Astrocyte (in vitro differentiated cells and primary cell): Measurements from ENCODE around the gene RNF175. TPM values are rescaled to one million over a fixed set of nuclear protein-coding genes. Genes with fewer than 3 reads are reported as not detected.

Experiments
- DNase-seq: peaks from one replicate; pipeline ENCODE4 v3.0.0-alpha.2; 2010; ENCODE audit warnings: low read depth
- FAIRE-seq: peaks from 2 replicates; lab custom pipeline; 2011; peaks lifted over from hg19 to GRCh38; lab: Jason Lieb, UNC
- H2AFZ ChIP-seq: 2 replicates; pipeline ENCODE4 v1.6.0; 2012; ENCODE audit warnings: low read depth, low read length, inconsistent platforms
- H3K27ac ChIP-seq: 2 replicates; pipeline ENCODE4 v1.5.1; 2011; ENCODE audit warnings: low read depth, low read length, inconsistent platforms
- H3K27me3 ChIP-seq: 2 replicates; pipeline ENCODE4 v1.6.0; 2011; ENCODE audit warnings: low read length, inconsistent platforms; ENCODE audit not compliant: insufficient read depth
- H3K36me3 ChIP-seq: 2 replicates; pipeline ENCODE4 v1.5.1; 2011; ENCODE audit warnings: low read length, inconsistent platforms; ENCODE audit not compliant: insufficient read depth
- H3K4me1 ChIP-seq: 2 replicates; pipeline ENCODE4 v1.5.1; 2011; ENCODE audit warnings: low read length, inconsistent platforms; ENCODE audit not compliant: insufficient read depth
- H3K4me2 ChIP-seq: 2 replicates; pipeline ENCODE4 v1.6.0; 2012; ENCODE audit warnings: low read length, inconsistent platforms
- H3K4me3 ChIP-seq: 2 replicates; pipeline ENCODE4 v1.5.1; 2011; ENCODE audit warnings: low read depth, mild to moderate bottlenecking, low read length, inconsistent platforms; ENCODE audit not compliant: insufficient read depth
- H3K79me2 ChIP-seq: 2 replicates; pipeline ENCODE4 v1.6.0; 2012; ENCODE audit warnings: mild to moderate bottlenecking, low read length, inconsistent platforms; ENCODE audit not compliant: insufficient read depth
- H3K9ac ChIP-seq: 2 replicates; pipeline ENCODE4 v1.6.0; 2012; ENCODE audit warnings: mild to moderate bottlenecking, low read length, inconsistent platforms
- H3K9me3 ChIP-seq: 2 replicates; pipeline ENCODE4 v1.5.1; 2012; ENCODE audit warnings: low read depth, mild to moderate bottlenecking, low read length, inconsistent platforms; ENCODE audit not compliant: insufficient read depth
- H4K20me1 ChIP-seq: 2 replicates; pipeline ENCODE4 v1.6.0; 2012; ENCODE audit warnings: low read length, inconsistent platforms; ENCODE audit not compliant: insufficient read depth
- H3K27ac Mint-ChIP-seq: one replicate; pipeline ENCODE4 v1.8.0; 2021; ENCODE audit warnings: mild to moderate bottlenecking, mixed read lengths; ENCODE audit not compliant: unreplicated experiment
- H3K27me3 Mint-ChIP-seq: one replicate; pipeline ENCODE4 v1.8.0; 2021; ENCODE audit warnings: low read depth, mixed read lengths; ENCODE audit not compliant: unreplicated experiment
- H3K36me3 Mint-ChIP-seq: one replicate; pipeline ENCODE4 v1.8.0; 2021; ENCODE audit warnings: low read depth, mixed read lengths; ENCODE audit not compliant: unreplicated experiment
- H3K4me1 Mint-ChIP-seq: one replicate; pipeline ENCODE4 v1.8.0; 2021; ENCODE audit warnings: low read depth, mixed read lengths; ENCODE audit not compliant: unreplicated experiment
- H3K4me3 Mint-ChIP-seq: one replicate; pipeline ENCODE4 v1.8.0; 2021; ENCODE audit warnings: mild to moderate bottlenecking, moderate library complexity, mixed read lengths; ENCODE audit not compliant: unreplicated experiment
- H3K9me3 Mint-ChIP-seq: one replicate; pipeline ENCODE4 v1.8.0; 2021; ENCODE audit warnings: mild to moderate bottlenecking, mixed read lengths; ENCODE audit not compliant: unreplicated experiment
- EZH2 ChIP-seq: IDR thresholded peaks from 2 replicates; pipeline ENCODE4 v1.6.1; 2012; ENCODE audit warnings: mild to moderate bottlenecking, low read length, inconsistent platforms; ENCODE audit not compliant: insufficient read depth
- total RNA-seq: library from RNA; stranded (reverse); gene quantifications from 2 replicates; pipeline ENCODE4 v1.2.1, GENCODE V29; 2021
- TF ChIP-seq, protein P1 (sequence below): IDR thresholded peaks from 2 replicates; pipeline ENCODE4 v1.5.1; 2011; ENCODE audit warnings: low read depth, mild to moderate bottlenecking, inconsistent platforms, low read length, moderate library complexity; ENCODE audit not compliant: insufficient read depth

RNF175 gene
- total RNA-seq, 1 donor from 2014 or later = 1.0 TPM

DNA sequence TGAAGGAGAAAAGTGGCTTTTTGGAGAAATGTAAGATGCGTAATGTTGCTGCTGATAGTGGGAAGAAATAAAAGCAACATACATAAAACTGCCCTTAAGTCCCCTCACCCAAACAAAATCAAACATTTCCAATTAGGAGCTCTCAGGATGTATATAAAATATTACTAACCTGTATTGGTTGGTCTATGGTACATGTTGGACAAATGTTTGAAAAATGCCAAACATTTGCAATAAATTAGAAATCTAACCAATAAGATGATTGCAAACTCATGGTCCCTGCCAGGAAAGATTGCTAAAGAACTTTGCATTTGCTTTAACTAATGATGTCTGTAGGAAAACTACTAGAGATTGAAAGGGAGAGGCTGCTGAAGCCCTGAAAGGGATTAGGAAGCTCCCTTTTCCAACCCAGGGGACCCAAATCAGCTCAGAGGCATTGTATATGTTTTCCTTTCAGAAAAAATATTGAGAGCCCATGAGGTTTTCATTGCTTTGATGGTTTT is 27.3 kb upstream of the RNF175 start:
- H3K27me3 ChIP-seq = peaks cover 63% of the 10 kb centered on the region

DNA sequence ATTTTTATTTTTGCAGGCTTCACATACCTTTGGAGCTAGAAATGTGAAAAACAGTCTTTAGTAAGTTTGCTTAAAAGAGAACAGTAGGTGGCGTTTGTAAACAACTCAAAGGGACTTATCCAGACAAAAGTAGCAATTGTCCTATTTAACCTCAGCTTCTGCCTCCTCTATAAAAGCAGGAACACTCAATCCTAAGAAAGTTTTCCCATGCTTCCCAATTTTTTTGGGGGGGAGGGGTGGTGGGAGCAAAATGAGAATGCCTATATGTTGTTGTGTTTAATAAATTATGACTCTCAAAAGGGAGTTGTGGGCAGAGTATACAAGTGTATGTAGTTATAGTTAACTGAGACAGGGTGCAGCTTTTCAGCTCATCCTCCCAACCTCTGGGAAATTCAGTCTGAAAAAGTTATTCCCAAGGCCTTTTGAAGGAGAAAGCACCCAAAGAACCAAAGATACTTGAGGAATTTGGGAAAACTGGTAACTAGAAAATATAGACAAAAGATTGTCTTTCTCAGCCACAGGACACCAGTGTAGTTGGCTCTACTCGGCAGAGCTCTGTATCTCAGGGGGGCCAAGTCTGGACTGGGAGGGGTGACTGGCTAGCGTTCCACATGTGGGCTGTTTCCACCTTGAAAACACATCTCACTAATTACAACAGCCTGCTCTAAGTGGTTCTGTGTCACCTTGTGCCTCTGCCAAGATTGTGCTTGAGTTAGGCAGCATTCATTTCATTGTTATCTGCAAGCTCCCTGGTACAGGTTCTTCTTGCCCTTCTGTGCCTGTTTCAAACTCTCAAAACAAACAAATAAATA is 26.3 kb upstream of the RNF175 start:
- DNase-seq (peak; percentile 30), FAIRE-seq (peak; percentile 92)
- Mint-ChIP-seq H3K4me3 (peak overlapping the region; percentile 87), H3K27me3 (peaks cover 16% of the 10 kb centered on the region), H3K27ac (no peak overlapping the region), H3K36me3 (peaks cover 2% of the 10 kb centered on the region), H3K4me1 (peaks cover 2% of the 10 kb centered on the region), H3K9me3 (no peaks in the 10 kb centered on the region)
- H3K9ac ChIP-seq = no peak overlapping the region
- TF ChIP-seq, protein P1, sequence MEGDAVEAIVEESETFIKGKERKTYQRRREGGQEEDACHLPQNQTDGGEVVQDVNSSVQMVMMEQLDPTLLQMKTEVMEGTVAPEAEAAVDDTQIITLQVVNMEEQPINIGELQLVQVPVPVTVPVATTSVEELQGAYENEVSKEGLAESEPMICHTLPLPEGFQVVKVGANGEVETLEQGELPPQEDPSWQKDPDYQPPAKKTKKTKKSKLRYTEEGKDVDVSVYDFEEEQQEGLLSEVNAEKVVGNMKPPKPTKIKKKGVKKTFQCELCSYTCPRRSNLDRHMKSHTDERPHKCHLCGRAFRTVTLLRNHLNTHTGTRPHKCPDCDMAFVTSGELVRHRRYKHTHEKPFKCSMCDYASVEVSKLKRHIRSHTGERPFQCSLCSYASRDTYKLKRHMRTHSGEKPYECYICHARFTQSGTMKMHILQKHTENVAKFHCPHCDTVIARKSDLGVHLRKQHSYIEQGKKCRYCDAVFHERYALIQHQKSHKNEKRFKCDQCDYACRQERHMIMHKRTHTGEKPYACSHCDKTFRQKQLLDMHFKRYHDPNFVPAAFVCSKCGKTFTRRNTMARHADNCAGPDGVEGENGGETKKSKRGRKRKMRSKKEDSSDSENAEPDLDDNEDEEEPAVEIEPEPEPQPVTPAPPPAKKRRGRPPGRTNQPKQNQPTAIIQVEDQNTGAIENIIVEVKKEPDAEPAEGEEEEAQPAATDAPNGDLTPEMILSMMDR = peak; percentile 49
- no peak for TF ChIP-seq EZH2
- peaks cover 54% of the 10 kb centered on the region for H3K27me3 ChIP-seq
- H3K4me1 ChIP-seq = peaks cover 9% of the 10 kb centered on the region
- H3K36me3 ChIP-seq = no peaks in the 10 kb centered on the region
- no peak overlapping the region for H3K27ac ChIP-seq
- H3K79me2 ChIP-seq = no peaks in the 10 kb centered on the region
- no peaks in the 10 kb centered on the region for H4K20me1 ChIP-seq
- H3K9me3 ChIP-seq = no peaks in the 10 kb centered on the region
- no peak overlapping the region for H3K4me3 ChIP-seq
- H2AFZ ChIP-seq = no peak overlapping the region
- no peak overlapping the region for H3K4me2 ChIP-seq

More for the DNA sequence above, 27.3 kb upstream of the RNF175 start:
- no peak overlapping the region for H2AFZ ChIP-seq
- H4K20me1 ChIP-seq = no peaks in the 10 kb centered on the region
- H3K4me2 ChIP-seq = no peak overlapping the region
- H3K27ac Mint-ChIP-seq = no peak overlapping the region
- peak overlapping the region; percentile 87 for H3K4me3 Mint-ChIP-seq
- H3K4me1 ChIP-seq = peaks cover 12% of the 10 kb centered on the region
- no peaks in the 10 kb centered on the region for H3K79me2 ChIP-seq
- no peak overlapping the region for H3K27ac ChIP-seq
- H3K36me3 Mint-ChIP-seq = peaks cover 5% of the 10 kb centered on the region
- FAIRE-seq (no peak), DNase-seq (no peak)
- TF ChIP-seq, protein P1 = no peak
- H3K4me1 Mint-ChIP-seq = peaks cover 5% of the 10 kb centered on the region
- no peaks in the 10 kb centered on the region for H3K36me3 ChIP-seq
- no peak overlapping the region for H3K4me3 ChIP-seq
- no peaks in the 10 kb centered on the region for H3K9me3 ChIP-seq
- H3K27me3 Mint-ChIP-seq = peaks cover 26% of the 10 kb centered on the region
- H3K9me3 Mint-ChIP-seq = no peaks in the 10 kb centered on the region
- H3K9ac ChIP-seq = no peak overlapping the region
